Measurements from ENCODE around the gene PTPRT. TPM values are rescaled to one million over a fixed set of nuclear protein-coding genes. Genes with fewer than 3 reads are reported as not detected.

PTPRT gene
- total RNA-seq, 2 donors from 2014 or later = not detected

- Histone ChIP-seq H3K27ac (no peak overlapping the region), H3K4me1 (ENCODE audit: control insufficient read depth in 1 of 2, low read depth in 2 of 2) (no peaks in the 10 kb centered on the region), H3K27me3 (replicated peaks; ENCODE audit: insufficient read depth) (no peaks in the 10 kb centered on the region), H3K4me3 (no peak overlapping the region), H3K36me3 (no peaks in the 10 kb centered on the region), H3K9me3 (no peaks in the 10 kb centered on the region)
- DNase-seq (ENCODE audit: low spot score) (no peak), ATAC-seq (ENCODE audit: insufficient number of reproducible peaks, low FRiP score, low read depth) (no peak)
- no peak for TF ChIP-seq CTCF (IDR thresholded peaks at IDR 0.05)
Measured at GRCh38 chr20:42340368-42340767, 849.3 kb downstream of the PTPRT start.

DNA sequence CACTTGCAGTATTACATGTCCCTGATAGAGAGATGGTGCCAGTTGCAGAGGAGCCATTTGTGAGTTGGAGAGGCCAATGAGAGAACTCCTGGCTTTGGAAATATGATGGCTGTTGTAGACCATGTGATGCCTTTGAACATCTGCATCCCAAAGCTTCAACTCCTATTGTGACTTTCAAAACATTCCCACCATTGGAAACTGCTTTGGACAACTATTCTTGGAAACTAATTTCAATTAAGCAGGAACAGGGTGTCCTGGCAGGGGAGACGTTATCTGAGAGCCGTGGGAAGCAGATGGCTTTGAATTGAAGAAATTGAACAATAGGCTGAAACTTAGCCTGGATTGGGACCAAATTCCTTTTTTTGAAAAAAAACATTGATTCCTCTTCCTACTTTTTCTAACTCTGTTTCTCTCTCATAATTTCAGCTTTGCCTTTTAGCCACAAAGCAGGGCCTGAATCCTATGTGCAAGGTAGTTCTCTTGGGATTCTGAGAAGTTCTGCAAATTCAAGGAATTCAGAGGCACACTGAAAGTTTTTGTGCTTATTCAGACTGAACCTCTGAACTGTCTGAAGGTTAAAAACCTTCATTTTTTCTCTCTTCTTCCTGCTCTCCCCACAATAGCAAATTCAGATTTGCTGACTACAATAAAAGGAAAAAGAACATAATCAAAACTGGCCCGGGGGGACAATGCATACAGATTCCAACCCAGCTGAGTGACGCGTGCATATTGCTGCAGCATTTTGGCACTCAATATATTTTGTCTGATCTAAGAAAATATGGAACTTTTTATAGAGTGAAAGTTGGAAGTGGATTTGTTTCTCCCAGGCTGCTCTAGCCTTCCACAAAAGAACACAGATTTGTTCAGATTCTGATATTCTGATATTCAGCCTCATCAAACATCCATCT, 851.2 kb downstream of the PTPRT start:
- Histone ChIP-seq H3K27me3 (replicated peaks; ENCODE audit: insufficient read depth) (no peaks in the 10 kb centered on the region), H3K4me1 (ENCODE audit: control insufficient read depth in 1 of 2, low read depth in 2 of 2) (no peaks in the 10 kb centered on the region), H3K27ac (no peak overlapping the region), H3K36me3 (no peaks in the 10 kb centered on the region), H3K4me3 (no peak overlapping the region), H3K9me3 (no peaks in the 10 kb centered on the region)
- DNase-seq (ENCODE audit: low spot score) (no peak), ATAC-seq (ENCODE audit: insufficient number of reproducible peaks, low FRiP score, low read depth) (no peak)
- no peak for TF ChIP-seq CTCF (IDR thresholded peaks at IDR 0.05)

DNA sequence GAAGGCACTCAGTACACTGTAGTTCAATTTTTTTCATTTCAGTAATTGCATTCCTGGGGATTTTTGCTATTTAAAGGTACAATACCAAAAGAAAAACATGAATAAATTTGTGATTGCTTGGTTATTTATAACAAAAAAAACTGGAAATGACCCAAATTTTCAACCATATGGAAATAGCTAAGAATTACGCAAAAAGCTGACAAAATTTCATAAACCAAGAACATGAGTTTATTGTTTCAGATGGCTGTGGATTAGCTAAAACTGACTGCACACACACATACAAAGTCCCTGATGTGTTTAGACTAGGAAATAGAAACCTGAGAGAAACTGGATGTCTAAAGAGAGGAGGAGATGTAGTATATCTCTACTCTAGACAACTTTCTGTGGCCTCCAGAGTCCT, 853.1 kb downstream of the PTPRT start:
- DNase-seq (ENCODE audit: low spot score) (no peak), ATAC-seq (ENCODE audit: insufficient number of reproducible peaks, low FRiP score, low read depth) (no peak)
- no peaks in the 10 kb centered on the region for H3K9me3 ChIP-seq
- no peaks in the 10 kb centered on the region for H3K27me3 ChIP-seq (replicated peaks; ENCODE audit: insufficient read depth)
- no peaks in the 10 kb centered on the region for H3K36me3 ChIP-seq
- TF ChIP-seq CTCF (IDR thresholded peaks at IDR 0.05) = no peak
- no peak overlapping the region for H3K4me3 ChIP-seq
- H3K4me1 ChIP-seq (ENCODE audit: control insufficient read depth in 1 of 2, low read depth in 2 of 2) = no peaks in the 10 kb centered on the region
- no peak overlapping the region for H3K27ac ChIP-seq

GRCh38 chr20:42319252-42320013, 870.3 kb downstream of the PTPRT start:
- Histone ChIP-seq H3K4me1 (ENCODE audit: control insufficient read depth in 1 of 2, low read depth in 2 of 2) (no peaks in the 10 kb centered on the region), H3K27ac (no peak overlapping the region), H3K27me3 (replicated peaks; ENCODE audit: insufficient read depth) (no peaks in the 10 kb centered on the region), H3K4me3 (no peak overlapping the region), H3K36me3 (no peaks in the 10 kb centered on the region), H3K9me3 (no peaks in the 10 kb centered on the region)
- TF ChIP-seq CTCF (IDR thresholded peaks at IDR 0.05) = no peak
- DNase-seq (ENCODE audit: low spot score) (no peak), ATAC-seq (ENCODE audit: insufficient number of reproducible peaks, low FRiP score, low read depth) (no peak)

GRCh38 chr20:42313704-42314103, 876.0 kb downstream of the PTPRT start:
- H3K4me3 ChIP-seq = no peak overlapping the region
- ATAC-seq (ENCODE audit: insufficient number of reproducible peaks, low FRiP score, low read depth) (no peak), DNase-seq (ENCODE audit: low spot score) (no peak)
- H3K9me3 ChIP-seq = no peaks in the 10 kb centered on the region
- H3K27ac ChIP-seq = no peak overlapping the region
- H3K4me1 ChIP-seq (ENCODE audit: control insufficient read depth in 1 of 2, low read depth in 2 of 2) = no peaks in the 10 kb centered on the region
- H3K27me3 ChIP-seq (replicated peaks; ENCODE audit: insufficient read depth) = no peaks in the 10 kb centered on the region
- no peak for TF ChIP-seq CTCF (IDR thresholded peaks at IDR 0.05)
- no peaks in the 10 kb centered on the region for H3K36me3 ChIP-seq
